Endothelial cell of umbilical vein (primary cell): Measurements from ENCODE around the gene CUEDC1.

Source experiments
- FOS ChIP-seq: IDR thresholded peaks from 2 replicates; pipeline ENCODE4 v1.6.1; 2011; ENCODE audit warnings: mild to moderate bottlenecking, low read length, moderate library complexity, borderline replicate concordance; ENCODE audit not compliant: insufficient read depth
- TF ChIP-seq, protein P1 (sequence below): IDR thresholded peaks from 2 replicates; pipeline ENCODE4 v1.6.1; 2011; ENCODE audit not compliant: insufficient read depth, insufficient read length

DNA sequence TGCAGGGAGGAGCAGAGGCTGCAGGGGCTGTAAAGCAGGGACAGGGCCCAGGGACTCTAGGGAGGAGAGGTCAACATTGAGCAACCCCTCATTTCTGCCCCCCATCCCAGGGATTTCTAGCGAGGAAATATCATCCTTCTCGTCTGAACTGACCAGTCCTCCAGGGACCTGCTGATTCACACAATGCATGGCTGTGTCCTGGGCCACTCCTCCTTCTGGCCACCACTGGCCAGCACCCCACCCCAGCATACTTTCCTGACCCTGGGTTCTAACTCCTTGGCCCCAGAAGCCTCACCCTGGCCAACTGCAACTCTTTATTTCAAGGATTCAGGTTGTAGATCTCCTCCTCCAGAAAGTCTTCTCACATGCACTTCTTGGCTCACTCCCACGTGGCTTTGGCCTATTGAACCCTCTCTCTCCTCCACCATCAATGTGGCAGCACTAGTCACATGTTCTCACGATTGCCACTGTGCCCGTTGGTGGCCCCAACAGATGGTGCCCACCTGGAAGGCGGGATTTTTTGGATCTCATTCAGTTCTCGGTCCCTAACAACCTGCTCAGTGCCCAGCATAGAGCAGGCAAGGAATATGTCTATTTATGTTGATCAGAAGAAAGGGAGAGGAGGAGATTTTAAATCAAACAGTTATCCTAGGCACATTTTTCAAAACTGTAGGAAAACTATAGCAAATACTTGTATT, 41.5 kb downstream of the CUEDC1 start:
- TF ChIP-seq FOS = no peak
- TF ChIP-seq, protein P1, sequence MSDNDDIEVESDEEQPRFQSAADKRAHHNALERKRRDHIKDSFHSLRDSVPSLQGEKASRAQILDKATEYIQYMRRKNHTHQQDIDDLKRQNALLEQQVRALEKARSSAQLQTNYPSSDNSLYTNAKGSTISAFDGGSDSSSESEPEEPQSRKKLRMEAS = no peak
